ENCODE data around the gene NUP160.
"Not testable (repeated sequence)": the region's sequence is repeated elsewhere in the genome, so short reads cannot be mapped to it uniquely, and the experiment has no call there.

Gene NUP160

DNA sequence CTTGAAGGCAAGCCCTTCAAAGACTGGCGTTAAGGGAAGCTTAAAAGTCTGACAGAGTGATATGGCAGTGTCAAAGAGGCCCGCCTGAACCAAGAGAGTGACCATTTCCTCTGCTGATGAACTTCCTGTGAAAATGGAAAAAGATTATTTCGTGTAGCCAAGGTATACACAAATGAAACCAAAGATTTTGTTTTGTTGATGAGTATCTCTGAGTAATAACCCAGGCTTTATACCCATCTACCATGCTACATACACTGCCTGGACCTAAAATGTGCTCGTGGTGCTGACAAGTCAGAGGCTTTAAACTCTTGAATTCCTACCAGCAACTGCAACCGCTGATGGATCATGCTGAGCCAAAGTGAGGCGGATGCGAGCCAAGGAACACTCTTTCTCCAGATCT, 60.0 kb downstream of the NUP160 start:
- no peak for DNase-seq

DNA sequence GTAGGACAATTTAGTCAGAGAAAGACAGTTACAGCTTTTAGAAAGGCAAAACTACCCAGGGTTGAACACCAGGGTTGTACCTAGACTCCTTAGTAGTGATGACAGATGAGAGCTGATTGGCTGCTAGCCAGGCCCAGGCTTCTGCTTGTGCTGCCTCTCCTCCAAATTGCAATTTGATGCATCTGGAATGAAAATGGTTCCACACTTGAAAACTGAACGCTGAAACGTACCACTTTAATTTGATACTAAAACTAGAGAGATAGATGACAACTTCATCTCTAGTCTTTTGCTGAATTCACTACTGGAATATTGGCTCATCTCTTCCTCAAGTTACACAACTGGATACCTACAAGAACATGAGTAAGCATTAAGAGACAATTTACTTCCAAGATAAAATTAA, 61.8 kb downstream of the NUP160 start:
- DNase-seq: peak; percentile 72

DNA sequence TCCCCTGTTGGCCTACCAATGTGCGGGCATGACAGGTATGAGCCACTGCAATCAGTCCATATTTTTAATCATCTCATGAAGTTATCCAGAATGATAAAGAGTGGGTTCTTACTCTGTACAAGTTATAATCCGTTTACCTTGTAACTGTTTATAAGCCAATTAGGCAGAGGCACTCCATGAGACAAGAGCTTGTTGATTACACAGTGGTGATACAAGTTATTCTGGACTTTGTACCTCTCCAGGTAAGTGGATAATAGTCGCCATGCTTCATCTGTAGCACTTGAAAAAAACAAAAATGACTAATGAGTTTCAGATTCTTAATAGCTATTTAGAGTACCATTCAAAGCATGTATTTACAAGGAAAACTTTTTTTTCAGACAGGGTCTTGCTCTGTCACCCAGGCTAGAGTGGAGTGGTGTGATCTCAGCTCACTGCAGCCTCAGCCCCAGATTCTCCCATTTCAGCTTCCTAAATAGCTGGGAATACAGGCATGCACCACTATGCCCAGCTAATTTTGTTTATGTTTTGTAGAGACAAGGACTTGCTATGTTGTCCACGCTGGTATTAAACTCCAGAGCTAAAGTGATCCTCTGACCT, 63.3 kb downstream of the NUP160 start:
- DNase-seq: peak; percentile 85

DNA sequence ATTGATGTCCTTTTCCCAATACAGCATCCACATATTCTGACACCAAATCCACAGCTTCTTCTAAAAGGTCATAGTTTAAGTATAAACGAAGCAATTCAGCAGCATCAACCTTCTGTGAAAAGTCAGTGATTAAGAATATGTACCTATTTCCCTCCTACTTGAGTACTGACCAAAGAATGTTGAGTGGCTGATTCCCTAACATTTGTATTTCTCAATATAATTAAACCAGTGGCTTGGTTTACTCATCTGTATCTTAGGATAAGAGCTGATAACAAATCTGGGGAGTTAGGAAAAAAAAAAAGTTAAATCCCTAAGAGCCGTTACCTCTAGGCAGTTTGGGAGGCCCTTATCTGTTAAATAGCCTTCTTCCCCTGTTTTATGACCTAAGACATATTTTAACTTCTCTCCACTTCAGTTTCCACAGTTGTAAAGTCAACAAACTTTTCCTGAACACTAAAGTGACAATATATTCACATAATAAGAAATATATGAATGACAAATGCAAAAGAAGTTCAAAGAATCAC, 65.0 kb downstream of the NUP160 start:
- DNase-seq: no peak

DNA sequence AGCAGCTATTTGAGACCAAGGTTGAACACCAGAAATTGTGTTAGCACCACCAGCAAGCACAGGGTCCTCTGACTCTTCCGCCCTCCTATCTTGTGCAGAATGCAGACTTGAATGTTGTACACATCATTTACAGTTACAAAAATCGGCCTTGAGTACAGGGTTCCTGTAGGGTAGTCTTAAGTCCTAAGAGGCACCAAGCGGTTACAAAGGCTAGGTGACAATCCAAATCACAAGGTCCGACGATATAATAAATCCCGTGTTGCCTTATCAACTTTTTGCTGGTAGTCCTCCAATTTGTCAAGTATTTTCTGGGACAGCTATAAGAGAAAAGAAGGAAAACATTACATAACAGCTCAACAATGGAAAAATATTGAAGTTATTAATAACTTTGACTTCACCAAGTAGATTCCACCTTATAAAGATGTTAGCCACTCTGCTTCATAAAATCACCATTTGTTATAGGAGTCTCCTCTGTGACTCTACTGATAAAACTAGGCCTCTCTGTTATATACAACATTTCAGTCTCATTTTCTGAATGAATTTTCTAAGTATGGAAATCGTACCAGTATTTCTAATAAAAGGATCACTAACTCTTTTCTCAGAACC, 69.2 kb downstream of the NUP160 start:
- no peak for DNase-seq

DNA sequence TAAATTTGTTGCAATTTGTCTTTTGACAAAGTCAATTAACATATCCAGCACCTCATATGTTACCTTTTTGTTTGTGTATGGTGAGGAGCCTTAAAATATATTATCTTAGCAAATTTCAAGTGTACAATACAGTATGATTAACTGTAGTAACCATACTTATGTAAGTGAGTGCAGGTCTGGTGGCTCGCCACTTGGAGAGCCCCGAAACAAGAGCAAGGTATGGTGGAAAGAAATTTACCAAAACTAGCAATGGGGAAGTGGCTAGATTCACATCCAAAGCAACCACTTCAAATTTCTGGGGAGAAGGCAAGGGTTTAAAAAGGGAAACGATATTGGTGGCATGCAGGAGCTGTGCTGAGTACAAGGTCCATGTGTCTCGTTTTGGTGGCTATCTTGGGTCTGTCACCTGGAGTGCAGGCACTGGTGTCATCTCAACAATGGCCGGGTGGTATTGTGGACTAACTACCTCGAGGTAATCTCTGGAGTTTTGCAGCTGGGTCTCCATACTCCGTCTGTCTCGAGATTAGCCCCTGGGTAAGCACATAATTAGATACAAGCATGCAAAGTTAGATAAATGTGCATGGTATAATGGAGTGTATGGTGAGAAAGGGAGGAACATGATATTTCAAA, 72.8 kb downstream of the NUP160 start:
- no peak for DNase-seq

DNA sequence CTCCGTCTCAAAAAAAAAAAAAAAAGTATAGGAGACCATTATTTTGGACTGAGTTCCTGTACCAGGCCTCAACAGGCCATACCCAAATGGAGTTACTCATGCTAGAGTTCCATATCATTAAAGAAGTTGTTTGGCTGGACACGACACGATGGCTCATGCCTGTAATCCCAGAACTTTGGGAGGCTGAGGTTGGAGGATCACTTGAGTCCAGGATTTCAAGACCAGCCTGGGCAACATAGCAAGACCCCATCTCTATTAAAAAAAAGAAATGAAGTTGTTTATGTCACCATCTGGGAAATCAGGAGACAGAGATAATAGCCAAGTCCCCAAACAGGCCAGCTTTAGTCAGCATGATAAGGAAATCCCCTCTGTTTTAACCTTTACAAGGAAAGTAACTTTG, 74.3 kb downstream of the NUP160 start:
- no peak for DNase-seq

DNA sequence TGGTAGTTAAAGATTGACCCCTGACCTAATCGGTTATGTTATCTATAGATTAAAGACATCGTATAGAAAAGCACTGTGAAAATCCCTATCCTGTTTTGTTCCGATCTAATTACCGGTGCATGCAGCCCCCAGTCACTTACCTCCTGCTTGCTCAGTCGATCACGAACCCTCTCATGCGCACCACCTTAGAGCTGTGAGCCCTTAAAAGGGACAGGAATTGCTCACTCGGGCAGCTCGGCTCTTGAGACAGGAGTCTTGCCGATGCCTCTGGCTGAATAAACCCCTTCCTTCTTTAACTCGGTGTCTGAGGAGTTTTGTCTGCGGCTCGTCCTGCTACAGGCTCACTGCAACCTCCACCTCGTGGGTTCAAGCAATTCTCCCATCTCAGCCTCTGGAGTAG, 78.6 kb downstream of the NUP160 start:
- not testable (repeated sequence) for DNase-seq

DNA sequence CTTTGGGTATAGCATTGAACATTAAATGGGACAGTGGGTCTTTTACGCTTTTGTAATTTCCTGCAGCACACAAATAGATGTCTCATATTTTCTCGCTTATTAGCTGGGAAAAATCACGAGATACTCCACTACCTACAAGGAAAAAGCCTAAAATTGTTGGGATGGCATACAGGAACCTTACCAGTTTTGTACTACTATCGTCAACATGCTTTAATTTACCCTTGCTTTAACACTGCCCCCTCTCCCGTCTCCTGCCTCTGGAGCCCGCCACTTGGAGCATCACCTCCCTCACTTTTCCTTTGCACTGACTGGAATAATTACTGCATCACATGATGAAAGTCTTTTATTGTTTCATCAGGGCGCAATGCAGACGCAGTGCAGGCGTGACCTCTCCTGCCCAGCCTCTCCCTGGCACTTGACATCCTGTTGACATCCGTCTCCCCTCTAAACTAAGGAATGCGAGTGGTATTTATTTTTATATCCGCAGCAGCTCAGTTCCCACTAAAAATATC, 80.0 kb downstream of the NUP160 start:
- DNase-seq: peak; percentile 94

DNA sequence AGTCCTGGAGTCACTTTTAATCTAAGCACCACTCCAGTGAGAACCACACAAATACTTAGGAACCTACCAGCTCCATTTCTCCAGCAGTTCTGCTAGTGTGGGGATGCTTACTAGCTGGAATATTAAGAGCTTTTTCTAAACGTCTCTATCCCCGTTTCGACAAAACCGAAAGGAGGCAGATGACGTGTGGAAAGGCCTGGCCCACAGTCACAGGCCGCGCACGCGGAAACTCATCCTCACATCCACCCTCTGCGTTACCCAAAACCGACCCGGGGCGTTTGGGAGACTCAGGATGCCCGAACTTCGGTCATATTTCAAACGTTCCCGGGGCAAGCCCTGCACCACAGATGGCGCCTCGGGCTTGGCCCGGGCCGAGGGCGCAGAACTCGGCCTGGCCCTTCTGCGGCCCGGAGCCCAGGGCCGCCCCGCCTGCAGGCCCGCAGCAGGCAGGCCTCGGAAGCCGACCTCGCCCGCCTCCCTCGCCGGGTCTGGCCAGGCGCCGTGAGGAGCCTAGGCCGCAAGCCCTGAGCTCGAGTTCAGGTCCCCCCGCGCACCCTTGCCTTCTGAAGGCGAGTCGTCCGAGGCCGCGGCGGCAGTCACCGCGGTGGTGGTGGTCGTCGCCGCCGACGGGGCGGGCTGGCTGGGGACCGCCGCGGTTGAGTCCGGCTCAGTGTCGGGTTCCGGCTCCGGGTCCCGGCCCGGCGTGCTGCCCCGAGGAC, 81.5 kb downstream of the NUP160 start:
- peak; percentile 38 for DNase-seq

DNA sequence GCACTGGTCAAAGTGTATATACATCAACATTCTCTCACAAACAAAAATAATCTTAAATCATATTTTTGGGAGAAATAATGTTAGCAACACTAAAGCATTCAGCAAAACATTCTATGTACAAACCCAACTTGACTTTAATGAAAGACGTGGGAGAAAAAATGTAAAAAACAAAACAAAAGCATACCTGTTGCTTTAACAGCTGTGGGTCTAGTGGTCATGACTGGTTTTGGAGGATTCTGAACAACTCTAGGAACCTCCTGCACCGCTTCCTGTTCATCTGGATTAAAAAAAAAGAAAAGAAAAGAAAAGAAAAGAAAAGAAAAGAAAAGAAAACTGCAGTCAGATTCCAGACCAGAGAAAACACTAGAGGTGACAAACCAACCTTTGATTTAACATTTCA, 83.1 kb downstream of the NUP160 start:
- DNase-seq: no peak

DNA sequence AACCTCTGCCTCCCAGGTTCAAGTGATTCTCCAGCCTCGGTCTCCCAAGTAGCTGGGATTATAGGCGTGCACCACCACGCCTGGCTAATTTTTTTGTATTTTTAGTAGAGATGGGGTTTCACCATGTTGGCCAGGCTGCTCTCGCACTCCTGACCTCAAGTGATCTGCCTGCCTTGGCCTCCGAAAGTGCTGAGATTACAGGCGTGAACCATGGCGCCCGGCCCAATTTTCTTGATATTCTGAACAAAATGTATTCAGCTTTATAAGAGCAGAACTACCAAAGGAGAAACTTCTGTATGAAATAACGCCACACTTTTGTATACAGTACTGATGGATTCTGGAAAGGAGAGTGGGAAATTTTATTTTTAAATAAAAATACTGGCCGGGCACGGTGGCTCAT, 88.9 kb downstream of the NUP160 start:
- not testable (repeated sequence) for DNase-seq

DNA sequence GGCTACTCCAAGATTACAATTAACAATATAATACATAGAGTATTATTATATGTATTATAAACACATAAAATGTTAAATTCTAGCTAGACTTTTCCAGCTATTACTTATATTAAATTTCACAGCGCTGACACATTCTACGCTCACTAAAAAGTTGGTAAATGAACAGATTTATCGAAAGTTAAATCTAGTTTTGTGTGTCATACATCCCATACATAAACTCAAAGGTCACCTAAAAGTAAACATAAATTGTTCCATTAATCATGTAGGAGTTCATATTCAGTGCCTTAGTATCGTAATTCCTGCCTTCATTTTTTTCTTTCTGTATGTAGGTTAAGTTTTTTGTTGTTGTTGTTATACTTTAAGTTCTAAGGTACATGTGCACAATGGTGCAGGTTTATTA, 91.9 kb downstream of the NUP160 start:
- DNase-seq: no peak

DNA sequence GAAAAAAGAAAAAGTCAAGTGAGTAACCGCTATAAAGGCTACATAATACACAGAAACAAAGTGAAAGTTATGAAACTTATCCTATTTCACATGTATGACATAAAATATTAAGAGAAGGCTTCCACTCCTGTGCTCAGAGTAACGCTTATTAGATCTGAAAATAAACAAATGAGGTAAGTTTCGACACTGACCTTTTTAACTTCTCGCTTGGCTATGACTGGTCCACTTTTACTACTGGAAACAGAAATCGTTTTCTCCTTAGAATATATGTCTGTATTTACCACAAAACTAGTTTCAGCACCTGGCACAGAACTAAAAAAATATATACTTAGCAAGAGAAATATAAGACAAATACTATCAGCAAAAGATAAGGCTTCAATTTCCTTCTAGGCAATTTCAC, 97.4 kb downstream of the NUP160 start:
- DNase-seq: no peak

DNA sequence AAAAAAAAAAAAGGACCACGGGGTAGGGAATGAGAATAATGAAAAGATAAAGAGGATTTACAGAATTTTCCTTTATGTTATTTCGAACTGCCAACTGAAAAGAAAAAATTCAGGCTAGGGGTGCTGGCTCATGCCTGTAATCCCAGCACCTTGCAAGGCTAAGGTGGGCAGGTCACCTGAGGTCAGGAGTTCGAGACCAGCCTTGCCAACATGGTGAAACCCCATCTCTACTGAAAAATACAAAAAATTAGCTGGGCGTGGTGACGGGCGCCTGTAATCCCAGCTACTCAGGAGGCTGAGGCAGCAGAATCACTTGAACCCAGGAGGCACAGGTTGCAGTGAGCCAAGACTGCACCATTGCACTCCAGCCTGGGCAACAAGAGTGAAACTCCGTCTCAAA, 105.7 kb downstream of the NUP160 start:
- DNase-seq: not testable (repeated sequence)

DNA sequence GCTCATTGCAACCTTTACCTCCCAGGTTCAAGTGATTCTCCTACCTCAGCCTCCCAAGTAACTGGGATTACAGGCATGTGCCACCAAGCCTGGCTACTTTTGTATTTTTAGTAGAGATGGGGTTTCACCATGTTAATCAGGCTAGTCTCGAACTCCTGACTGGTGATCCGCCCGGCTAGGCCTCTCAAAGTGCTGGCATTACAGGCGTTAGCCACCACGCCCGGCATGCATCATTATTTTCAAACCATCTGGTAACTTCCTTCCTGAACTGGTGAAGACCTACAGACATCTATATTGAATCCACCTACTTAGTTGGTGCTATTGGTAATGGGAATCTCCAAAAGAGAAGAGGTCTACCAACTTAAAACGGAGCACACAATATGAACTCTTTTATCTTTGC, 110.3 kb downstream of the NUP160 start:
- not testable (repeated sequence) for DNase-seq

DNA sequence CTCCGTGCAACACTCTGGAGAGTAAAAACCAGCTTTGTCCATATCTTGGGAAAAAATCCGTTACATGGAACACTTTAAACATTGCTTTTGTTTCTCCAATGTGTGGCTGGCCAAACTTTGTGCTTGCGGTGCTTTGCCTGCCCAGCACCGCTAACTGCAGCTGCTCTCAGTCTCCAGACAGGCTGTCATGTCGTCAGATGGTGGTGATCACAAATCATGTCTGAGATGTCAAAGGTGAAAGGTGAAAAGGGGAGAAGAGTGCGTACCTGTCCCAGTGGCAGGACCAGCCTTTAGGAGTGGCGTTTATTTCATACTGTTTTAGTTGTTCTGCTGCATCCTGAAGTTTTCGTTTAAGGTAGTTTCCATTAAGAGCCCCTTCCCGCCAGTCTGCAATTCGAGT, 115.9 kb downstream of the NUP160 start:
- DNase-seq: no peak

DNA sequence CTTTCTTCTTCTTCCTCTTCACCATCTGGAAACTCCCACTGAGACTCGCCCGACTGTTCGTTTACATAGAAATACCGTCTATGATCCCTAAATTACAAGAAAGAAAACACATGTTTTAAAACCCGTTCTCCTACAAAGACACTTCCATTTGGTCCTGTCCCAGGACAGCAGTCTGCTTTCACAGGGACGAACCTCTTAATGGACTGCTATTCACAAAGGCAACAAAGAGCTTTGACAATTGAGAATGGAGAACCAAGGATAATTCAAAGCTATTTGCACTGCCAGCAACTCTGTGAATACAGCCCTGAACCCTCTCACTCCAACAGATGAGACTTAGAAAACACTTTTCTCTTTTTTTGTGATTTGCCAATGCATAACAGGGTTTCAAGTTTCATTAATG, 116.7 kb downstream of the NUP160 start:
- DNase-seq: no peak

Measured in NCI-H1105 treated with DMSO at 0.1 percent for 48 hours (cell line).